GM10847 (cell line): ENCODE data around the gene SNRPA1.

Experiments
- POLR2A ChIP-seq: IDR thresholded peaks from 2 replicates; pipeline ENCODE4 v1.6.1; 2011; ENCODE audit not compliant: insufficient read length; ENCODE audit errors: extremely low read depth

The SNRPA1 gene

DNA sequence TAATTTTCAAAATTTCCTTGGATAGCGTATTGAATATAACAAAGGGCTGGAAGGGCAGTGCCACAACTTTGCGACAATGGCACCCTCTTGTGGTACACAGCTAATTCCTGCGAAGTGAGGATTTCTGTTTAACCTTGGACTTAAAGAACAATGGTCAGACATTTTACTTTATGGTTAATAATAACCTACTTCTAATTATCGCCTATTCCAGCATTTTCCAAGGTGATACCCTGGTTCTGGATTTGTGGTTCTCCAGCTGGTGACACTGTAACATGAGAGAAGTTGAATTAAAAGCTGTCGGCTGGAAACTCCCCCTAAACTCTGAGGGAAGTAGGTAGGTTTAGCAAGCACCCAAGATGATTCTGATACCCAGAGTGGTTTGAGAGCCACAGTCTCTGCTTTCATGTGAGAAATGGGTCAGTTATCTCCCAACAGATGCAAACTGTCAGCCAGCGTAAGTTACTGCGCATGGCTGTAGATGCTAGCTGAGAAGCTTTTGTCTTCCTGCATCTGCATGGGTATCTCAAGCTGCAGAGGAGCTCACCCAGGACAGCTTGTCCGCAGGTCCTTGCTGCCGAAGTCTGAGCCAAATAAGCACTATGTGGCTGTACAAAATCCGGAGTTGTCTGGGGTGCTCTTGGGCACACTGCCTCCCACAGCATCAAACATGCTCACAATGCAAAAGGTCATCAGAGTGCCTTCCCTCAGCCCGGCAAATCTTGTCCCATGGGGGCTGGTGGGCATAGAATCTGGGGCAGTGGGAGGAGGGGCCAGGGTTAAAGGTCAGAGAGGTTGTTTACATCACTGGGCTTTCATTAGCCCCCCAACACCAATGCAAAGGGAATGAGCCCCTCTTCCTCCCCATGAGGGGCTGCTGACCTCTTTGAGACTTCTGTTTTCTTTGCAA is 36.6 kb downstream of the SNRPA1 start:
- TF ChIP-seq POLR2A, result no peak

DNA sequence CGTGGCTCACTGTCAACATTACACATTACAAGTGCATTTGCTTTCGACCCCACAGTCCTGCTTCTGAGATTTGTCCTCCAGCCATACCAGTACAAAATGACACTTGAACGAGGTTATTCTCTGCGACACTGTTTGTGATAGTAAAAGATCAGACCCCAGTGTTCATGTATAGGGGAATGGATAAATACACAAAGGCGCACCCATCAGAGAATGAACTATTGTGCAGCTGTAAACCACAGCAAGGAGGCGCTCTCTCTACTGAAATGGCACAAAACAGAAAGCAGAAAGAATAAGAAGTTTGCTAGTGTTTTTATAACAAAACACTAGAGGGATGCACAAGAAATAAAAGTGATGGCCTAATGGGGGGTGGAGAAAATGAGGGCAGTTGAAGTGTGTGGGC is 38.3 kb downstream of the SNRPA1 start:
- TF ChIP-seq POLR2A, result no peak

DNA sequence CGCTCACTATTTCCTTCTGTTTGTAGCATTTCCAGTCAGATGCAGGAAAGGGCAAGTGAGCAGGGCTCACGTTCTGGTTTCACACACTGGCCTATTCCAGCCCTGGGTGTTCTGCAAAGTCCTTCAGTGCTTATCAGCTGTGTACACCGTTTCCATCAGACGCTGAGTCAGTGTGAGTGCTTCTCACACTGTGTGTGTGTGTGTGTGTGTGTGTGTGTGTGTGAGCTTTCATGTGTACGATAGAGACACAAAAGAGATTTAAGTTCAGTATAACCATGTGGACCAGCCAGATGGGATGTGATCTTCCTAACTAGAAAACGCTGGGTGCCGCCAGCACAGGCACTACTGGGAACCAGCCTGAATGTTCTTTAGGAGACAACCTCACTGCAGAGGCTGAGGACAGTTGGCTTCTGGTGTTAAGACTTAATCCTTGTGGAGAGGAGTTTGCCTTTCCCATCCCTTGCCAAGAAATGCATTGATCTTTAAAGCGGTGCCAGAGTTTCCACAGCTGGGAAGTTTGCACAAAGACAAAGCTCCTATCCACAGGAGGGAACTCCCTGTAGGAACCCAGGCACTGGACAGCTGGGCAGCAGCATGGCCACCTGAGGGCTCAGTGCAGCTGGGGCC is 39.3 kb downstream of the SNRPA1 start:
- no peak for TF ChIP-seq POLR2A

DNA sequence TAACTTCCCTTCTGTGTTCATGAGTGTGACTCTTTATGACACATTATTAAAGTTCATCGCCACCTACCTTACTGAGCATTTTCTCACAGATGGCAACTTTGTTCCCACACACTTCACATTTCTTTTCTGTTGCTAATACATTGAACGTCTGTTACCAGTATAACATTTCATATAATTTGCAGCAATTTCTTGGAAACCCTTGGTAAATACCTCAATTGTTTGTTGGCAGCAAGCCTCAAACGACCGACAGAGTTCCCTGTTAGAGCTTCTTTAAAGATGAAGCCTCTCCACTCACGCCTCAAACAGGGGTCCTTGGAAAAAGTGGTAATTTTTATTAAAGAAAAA is 40.0 kb downstream of the SNRPA1 start:
- no peak for TF ChIP-seq POLR2A

DNA sequence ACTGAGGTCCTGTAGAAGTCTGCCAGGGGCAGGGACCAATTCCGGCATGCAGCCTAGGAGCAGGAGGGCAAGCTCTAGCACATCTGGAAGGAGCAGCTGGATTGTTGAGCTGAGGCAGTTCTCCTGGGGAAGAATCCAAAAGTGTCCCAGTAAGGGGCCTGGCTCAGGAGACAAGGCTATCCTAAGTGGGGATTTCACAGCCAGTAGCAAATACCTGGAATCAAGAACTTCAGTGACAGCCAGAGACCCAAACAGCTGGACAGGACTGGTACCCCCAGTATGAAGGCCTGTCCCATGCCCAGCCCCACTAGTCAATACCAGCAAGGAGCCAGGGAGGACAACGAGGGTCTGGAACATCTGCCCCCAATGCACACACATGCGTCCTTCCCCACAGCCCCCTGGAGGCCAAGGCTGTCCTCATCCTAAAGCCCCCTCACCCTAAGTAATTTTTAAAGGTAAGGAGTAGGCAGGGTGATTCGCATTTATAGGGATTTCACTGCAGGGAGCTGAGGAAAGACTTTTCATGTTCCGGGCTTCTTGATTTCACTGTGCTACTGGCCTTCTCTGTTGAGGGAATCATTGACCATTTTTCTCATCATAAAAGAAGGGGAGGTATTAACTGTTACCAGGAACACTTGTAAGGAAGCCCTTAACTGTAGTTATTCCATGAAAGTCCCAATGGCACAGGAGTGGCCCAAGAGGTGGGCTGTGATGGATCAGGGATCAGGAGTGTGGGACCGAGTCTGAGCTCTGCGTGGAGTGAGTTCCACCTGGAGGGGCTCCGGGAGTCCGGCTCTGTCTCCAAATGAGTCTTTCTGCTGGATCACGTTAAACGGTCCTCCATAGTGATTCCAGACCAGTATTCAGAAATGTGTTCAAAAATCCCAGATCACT is 40.6 kb downstream of the SNRPA1 start:
- TF ChIP-seq POLR2A, result no peak

DNA sequence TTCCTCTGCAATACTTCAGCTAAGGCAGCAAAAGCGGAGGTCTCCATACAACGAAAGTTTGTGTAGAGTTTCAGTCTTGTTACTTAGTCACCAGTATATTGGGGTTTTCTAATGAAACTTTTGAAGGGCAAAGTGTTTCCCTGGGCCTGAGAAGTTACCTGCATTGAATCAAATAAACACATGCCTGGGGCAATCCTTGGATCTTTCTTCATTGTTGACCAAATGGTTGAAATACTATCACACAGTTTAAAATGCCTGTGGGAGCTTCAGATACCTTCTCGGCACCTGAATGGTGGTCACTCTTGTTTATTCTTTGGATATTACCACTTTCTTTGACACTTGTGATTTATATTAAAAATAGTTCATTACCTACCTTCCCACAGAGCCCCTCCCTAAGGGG is 42.2 kb downstream of the SNRPA1 start:
- TF ChIP-seq POLR2A, result no peak

DNA sequence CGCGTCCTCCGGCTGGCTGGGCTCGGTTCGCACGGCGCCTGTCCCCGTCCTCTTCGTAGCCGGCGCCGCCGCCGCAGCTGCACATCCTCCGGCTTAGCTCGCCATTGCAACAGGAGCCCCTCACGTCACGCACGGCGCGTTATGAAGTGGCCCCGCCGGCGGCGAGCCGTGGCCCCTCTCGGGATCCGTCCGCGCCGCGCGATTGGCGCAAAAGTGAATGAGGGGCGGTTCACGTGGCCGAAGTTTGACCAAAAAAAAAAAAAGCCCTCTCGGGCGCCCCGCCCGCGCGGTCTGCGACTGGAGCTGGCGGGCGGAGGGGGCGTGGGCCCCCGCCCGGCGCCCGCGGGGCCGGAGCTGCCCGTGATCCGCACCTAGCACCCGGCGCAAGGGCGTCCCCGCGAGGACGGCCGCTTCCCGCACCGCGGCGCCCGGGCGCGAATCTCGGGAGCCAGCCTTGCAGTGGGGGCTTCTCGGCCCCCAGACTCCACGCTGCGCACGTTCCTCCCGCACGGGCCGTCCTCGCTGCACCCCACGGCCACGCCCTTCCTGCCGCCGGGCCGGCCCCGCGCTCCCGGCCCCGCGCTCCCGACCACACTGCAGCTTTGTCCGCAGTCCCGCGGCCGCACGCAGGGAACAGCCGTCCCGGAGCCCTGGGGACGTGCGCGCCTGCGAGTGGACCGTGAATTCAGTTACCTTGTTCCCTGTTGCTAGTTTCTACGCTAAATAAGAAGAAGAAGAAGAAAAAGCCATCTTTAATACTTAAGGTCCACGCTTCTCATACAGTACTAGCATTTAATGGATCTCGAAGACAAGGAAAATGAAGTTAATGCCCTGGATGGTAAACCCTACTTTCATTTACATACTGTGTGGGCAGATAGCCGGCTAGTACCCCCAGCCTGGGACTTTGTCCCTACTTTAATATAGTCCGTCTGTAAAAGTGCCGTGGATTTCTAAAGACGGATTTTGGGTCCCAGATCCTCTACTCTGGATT is 42.9 kb downstream of the SNRPA1 start, which contains the start of gene CHSY1:
TSS of gene CHSY1 (minus strand) at position 219 of the 991 bp plus-strand sequence. CDS start 592 bp downstream, outside the sequence.
- peak; percentile 73 for TF ChIP-seq POLR2A

DNA sequence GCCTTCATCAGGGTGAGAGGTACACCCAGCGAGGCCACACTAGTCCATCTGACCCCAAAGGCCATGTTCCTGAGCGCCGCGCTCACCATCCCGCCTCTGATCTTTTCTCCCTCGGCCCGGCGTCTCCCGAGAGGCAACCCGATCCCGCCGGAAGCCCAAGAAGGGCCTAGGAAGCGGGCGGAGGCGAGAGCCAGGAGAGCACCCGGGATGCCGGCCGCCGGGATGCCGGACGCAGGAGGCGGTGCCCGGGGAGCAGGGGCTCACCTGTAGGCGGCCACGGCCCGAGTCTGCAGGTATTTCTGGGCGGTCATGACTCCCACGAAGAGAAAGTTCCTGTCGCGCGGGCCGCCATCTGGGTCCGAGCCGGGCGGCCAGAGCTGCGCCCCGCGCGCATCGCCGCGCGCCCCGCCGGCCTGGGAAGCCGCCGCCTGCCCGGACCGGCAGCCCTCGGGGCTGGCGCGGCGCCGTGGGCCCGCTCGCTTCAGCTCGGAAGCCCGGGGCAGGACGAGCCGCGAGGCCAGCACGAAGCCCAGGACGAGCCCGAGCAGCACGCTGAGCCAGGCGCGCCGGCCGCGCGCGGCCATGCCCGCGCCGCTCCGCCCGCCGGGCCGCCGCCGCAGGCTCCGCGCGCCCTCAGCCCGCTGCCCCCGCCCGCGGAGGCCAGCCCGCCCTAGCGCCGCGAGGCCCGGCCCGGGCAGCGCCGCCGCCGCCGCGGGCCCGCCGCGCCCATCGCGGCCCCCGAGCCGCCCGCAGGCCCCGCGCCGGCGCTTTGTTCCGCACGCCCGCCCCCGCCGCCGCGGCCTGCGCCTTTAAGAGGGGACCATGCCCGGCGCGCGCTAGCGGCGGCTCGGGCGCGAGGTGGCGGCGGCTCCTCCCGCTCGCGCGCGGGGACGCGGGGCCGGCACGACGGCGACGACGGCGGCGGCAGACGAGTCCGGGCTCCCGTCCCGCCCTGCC is 43.9 kb downstream of the SNRPA1 start:
- TF ChIP-seq POLR2A, result no peak

DNA sequence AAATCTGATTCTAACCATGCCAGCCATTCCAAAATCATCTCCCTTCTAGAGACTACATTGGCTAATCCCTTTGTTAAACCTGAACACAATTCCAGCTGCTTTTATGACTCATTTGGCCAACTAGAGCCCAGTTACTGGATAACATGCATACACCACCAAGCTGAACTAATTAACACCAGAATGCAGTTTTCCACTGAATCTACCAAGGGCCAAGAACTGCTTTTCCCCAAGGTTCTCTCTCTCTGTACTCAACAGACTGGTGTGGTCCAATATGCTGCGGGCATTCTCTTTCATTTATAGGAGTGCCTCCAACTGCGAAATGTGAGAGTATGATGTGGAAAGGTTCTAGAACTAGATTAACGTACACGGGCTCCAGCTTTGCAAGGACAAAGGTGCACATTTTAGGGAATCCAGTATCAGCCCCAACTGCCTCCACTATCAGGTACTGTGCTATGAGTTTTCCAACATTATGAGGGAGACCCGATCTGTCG is 44.7 kb downstream of the SNRPA1 start:
- no peak for TF ChIP-seq POLR2A

DNA sequence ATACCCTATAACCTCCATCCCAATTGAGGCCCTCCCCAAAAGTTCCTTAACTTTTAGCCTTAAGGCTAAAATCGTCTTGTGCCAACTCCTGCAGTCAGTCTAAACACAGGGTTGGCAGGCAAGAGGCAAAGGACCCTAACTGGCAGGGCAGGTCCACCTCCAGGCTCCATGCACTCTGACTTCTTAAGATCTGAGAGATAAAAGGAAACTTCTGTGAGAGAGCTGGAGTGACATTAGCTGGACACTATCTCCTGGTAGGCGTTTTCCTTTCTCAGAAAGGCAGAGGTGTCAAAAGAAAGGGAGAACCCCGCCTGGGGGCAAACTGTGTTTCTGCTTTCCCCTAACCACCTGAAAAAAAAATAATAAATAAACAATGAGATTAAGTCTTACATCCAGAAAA is 46.8 kb downstream of the SNRPA1 start:
- no peak for TF ChIP-seq POLR2A

DNA sequence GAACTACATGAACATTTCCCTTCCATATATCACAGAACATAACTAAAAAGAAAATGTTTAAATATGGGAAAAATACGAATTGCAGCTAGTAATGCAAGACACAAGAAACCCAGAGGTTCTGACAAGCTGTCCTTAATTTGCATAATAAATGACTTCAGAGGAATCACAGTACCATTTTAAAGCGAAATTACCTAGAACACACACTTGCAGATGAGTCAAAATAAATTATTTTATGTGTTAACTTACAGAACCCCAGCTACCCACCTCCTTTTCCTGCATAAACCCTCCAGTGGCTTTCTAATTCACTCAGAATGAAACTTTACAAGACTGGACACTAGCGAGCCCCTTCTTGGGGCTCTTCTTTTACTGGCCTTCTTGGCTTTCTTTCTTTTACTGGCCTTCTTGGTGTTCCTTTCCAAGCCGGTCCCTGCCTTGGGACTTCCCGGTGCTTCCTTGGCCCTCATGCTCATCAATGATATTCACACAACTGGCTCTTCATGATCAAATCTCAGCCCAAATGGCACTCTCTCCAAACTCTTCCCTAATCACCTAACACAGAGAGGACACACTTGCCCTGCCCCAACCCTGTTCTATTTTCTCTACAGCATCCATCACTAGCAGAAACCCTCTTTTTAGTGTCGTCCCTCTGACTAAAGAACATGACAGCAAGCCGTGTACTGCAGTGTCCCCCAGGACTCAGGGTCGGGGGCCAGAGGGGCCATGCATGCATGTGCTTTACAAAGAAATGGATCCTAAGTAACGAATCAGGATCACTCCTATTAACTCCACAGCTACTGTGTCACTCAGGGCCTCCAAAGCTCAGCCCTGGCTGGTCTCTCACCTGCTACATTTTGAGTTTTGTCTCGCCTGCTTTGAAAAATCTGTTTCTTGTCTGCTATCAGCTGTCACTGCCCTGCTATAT is 48.0 kb downstream of the SNRPA1 start:
- TF ChIP-seq POLR2A, result no peak

DNA sequence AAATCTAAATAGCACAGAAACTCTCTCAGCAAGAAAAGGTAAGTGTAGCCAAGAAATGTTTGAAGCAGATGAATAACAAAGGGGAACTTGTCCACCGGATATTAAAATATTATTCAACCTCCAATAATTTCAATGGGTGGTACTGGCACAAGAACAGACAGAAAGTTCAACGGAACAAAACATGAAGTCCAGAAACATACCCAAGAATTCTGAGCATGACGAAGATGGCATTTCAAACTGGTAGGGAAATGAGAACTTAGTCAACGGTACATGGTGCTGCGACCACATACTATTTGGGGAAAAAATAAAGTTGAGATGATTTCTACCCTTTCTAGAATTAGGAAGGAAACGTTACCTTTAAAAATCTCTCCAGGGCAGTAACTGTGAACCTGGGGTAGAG is 48.7 kb downstream of the SNRPA1 start:
- TF ChIP-seq POLR2A, result no peak
